Measurements from ENCODE around the gene RCAN3. TPM values are rescaled to one million over a fixed set of nuclear protein-coding genes. Genes with fewer than 3 reads are reported as not detected.

Gene RCAN3
- total and polyA plus RNA-seq, 2 of the 4 experiments (the other 2 are of a cell fraction), result 4.0 to 5.9 TPM

DNA sequence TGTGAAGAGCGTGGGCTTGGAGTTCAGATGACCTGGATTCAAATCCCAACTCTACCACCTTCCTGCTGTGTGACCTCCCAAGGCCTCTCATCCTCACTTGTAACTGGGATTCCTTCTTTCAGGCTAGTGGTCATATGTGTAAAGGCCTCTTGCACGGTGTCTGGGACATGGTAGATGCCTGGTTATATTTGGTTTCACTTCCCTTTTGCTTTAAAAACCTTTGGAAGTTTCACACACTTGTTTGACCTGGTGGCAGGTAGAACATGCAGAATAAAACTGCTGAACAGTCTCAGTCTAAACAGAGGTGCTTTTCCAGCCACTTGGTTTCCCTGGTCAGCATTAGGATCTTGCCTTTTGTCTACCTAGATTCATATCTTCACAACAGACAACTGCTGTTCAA, 37.0 kb upstream of the RCAN3 start:
- POLR2A ChIA-PET (ENCODE audit: unreplicated experiment), result no interaction called here
- no peak overlapping the region for H2BK20ac ChIP-seq (ENCODE audit: low read depth, low read length)
- H2BK15ac ChIP-seq (ENCODE audit: low read depth, low read length), result no peak overlapping the region
- H4K5ac ChIP-seq (ENCODE audit: low read depth, low read length), result no peak overlapping the region
- TF ChIP-seq CEBPB (IDR thresholded peaks at IDR 0.05; ENCODE audit: low read depth, low read length) (no peak), MAZ (IDR thresholded peaks at IDR 0.05; ENCODE audit: borderline replicate concordance, low read depth, low read length) (no peak), BHLHE40 (IDR thresholded peaks at IDR 0.05; ENCODE audit: low read depth, low read length) (no peak), RCOR1 (IDR thresholded peaks at IDR 0.05; ENCODE audit: insufficient replicate concordance, low read length) (no peak)
- intact Hi-C loops (cut with micrococcal nuclease) (no loop called here), dilution Hi-C loops (cut with HindIII; ENCODE audit: low sequenced_read_pairs, unreplicated experiment) (no loop called here), in situ Hi-C loops (cut with MboI; ENCODE audit: low sequenced_read_pairs) (no loop called here)
- H3K27ac ChIP-seq (ENCODE audit: insufficient read depth, low read length), result no peak overlapping the region
- CTCF ChIA-PET, result no interaction called here
- no peak overlapping the region for H3K4ac ChIP-seq (ENCODE audit: low read depth, low read length)
- peaks cover 17% of the 10 kb centered on the region; the same call in 1 of the 2 replicates for H3K36me3 ChIP-seq (ENCODE audit: control insufficient read depth, insufficient read depth, low read length)
- H3K4me1 ChIP-seq (ENCODE audit: control insufficient read depth, insufficient read depth, low read length), result peaks cover 4% of the 10 kb centered on the region
- no peak overlapping the region for H2AK5ac ChIP-seq (ENCODE audit: low read depth, low read length)
- 80% methylated on average over 1 of the region's 2 CpGs; no CpG with 5 or more reads in 1 of the 2 experiments for WGBS, 2 experiments (ENCODE audit: extremely low coverage in 2 of 2, insufficient read length in 1 of 2)
- H3K27me3 ChIP-seq (ENCODE audit: control insufficient read depth, insufficient read depth, low read length), result no peaks in the 10 kb centered on the region
- H2BK120ac ChIP-seq (ENCODE audit: low read depth, low read length), result no peak overlapping the region
- H2AFZ ChIP-seq (replicated peaks; ENCODE audit: low read length, poor library complexity), result no peak overlapping the region
- H3K4me2 ChIP-seq (ENCODE audit: low read depth, low read length), result no peak overlapping the region
- no peak overlapping the region for H4K91ac ChIP-seq (ENCODE audit: insufficient read depth, low read depth, low read length)
- no TSS peak for BruUV-seq (replicated peaks)
- H3K9me1 ChIP-seq (ENCODE audit: insufficient read depth, low read length), result peaks cover 18% of the 10 kb centered on the region
- DNase-seq (no peak), ATAC-seq (ENCODE audit: low read depth) (no peak)
- no peak overlapping the region for H3K18ac ChIP-seq (ENCODE audit: low read depth, low read length)
- H4K8ac ChIP-seq (ENCODE audit: low read depth in 2 of 2, low read length in 2 of 2), result no peak overlapping the region
- no peak overlapping the region for H3K23ac ChIP-seq (ENCODE audit: low read depth, low read length)
- no peak overlapping the region for H3K56ac ChIP-seq (ENCODE audit: extremely low read depth, insufficient read depth, low read length)
- 0 out of 4 replicates have a peak, but pooled peaks cover 0 to 5% of the 10 kb centered on the region in 2 experiments for H3K79me1 ChIP-seq (ENCODE audit: low read depth in 1 of 2, low read length in 2 of 2)
- H3K14ac ChIP-seq (replicated peaks; ENCODE audit: low read depth, low read length), result no peak overlapping the region
- no peak overlapping the region for H3K9ac ChIP-seq (ENCODE audit: low read depth, low read length)
- no peaks in the 10 kb centered on the region; the same call in 1 of the 2 replicates for H3K9me3 ChIP-seq (ENCODE audit: control insufficient read depth, insufficient read depth, low read length)
- H2BK5ac ChIP-seq (ENCODE audit: low read depth, low read length, poor library complexity, severe bottlenecking), result no peak overlapping the region
- no peak overlapping the region for H3K4me3 ChIP-seq (ENCODE audit: insufficient read depth, low read depth, low read length)
- H2AK9ac ChIP-seq (replicated peaks; ENCODE audit: low read depth, low read length, poor library complexity), result no peak overlapping the region
- no peaks in the 10 kb centered on the region for H4K20me1 ChIP-seq (ENCODE audit: insufficient read depth, low read length)

Data from IMR-90 (cell line).